ENCODE results near the gene FOXK1. TPM values are rescaled to one million over a fixed set of nuclear protein-coding genes. Genes with fewer than 3 reads are reported as not detected.

Gene FOXK1
- total RNA-seq, result 31.0 and 33.0 TPM in 2 replicates

GRCh38 chr7:4681886-4682620, at the start of gene FOXK1:
TSS of gene FOXK1 (plus strand) at chr7:4682295. CDS start at chr7:4682309, 14 bp downstream.

GRCh38 chr7:4775250-4775847, 93.3 kb downstream of the FOXK1 start, which contains the start of gene AP5Z1:
TSS of gene AP5Z1 (plus strand) at chr7:4775623. CDS start at chr7:4775716, 93 bp downstream.

Other genes with a start within 250 kb of the FOXK1 start
- gene AP5Z1, start 93.3 kb downstream of the FOXK1 start, total RNA-seq, result 33.8 and 33.9 TPM in 2 replicates
- not detected in 2 replicates for gene PAPOLB, start 179.7 kb downstream of the FOXK1 start, total RNA-seq
- 0.47 and 0.69 TPM in 2 replicates for gene RADIL, start 201.4 kb downstream of the FOXK1 start, total RNA-seq

Measured in mammary microvascular endothelial cell (primary cell).